GM18498 (cell line): ENCODE results near the gene EFCAB10.

Experiments used
- ATAC-seq: cut with Tn5 transposase; IDR thresholded peaks from one replicate; pipeline ENCODE4 v1.9.1; 2021; ENCODE audit warnings: mild to moderate bottlenecking, moderate library complexity; ENCODE audit not compliant: unreplicated experiment

The EFCAB10 gene, protein sequence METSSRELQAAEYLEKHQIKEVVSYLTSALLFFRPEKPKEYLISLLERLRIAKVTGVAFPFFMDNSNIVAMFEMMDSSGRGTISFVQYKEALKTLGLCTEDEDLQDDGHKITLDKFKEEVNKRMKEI

DNA sequence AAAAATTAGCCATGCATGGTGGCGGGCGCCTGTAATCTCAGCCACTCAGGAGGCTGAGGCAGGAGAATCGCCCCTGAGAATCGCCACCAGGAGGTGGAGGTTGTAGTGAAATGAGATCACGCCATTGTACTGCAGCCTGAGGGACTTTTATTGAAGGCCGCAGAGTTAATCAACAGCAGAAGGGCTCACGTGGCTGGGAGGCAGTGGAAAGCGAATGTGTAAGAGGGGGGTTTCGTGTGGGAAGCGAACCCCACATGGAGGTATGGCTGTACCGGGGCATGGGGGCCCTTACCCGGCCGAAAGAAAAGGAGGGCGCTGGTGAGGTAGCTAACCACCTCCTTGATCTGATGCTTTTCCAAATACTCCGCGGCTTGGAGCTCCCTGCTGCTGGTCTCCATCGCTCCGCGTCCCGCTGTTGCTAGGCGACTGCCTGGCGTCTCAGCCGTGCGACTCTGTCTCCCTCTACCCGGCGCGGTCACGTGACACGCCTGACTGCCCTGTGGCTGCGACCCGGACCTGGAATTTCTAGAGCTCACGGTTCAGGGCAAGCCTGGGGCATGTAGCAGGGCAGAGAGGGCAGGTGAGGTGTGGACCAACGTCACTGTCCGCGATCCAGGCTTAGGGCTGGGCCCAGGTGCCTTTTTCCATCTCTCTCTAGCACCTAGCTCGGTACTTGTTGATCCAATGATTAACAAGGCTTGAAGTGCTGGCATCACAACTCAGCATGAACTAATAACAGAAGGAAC is at the start of gene EFCAB10:
EFCAB10 (minus strand) TSS at position 428 of the 746 bp plus-strand sequence; CDS start at position 398, 30 bp downstream.
- ATAC-seq = peak; percentile 80

DNA sequence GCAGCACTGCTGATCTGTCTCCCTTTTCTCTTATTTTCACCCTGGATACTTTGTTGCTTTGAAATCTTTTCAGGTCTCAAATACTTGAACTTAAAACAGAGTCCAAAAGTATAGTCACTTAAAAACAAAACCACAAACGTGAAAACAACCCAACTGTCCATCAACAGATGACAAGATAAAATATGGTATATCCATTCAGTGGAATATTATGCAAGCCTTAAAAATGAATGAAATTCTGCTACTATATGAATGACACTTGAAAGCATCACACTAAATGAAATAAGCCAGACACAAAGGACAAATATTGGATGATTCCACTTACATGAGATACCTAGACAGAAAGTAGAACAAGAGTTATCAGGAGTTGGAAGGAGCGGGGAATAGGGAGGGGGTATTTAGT is 44.7 kb upstream of the EFCAB10 start:
- no peak for ATAC-seq

DNA sequence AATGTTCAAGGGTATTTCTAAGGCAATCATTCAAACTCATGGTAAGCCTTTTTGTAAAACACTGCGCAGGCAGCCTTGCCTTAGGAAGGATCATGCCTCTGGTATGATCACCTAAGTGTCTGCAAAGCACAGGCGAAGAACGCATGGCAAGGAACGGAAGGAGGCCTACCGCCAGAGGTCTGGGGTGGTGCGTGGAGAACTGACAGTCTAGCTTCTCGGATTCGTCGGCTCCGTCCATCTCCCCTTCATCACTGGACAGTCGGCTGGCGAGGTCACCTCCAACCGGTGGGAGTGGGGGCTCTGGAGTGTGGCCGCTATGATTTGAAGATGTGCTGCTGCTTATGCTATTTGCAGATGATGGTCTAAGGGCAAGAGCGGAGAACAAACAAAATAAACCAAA is 42.6 kb upstream of the EFCAB10 start:
- no peak for ATAC-seq

DNA sequence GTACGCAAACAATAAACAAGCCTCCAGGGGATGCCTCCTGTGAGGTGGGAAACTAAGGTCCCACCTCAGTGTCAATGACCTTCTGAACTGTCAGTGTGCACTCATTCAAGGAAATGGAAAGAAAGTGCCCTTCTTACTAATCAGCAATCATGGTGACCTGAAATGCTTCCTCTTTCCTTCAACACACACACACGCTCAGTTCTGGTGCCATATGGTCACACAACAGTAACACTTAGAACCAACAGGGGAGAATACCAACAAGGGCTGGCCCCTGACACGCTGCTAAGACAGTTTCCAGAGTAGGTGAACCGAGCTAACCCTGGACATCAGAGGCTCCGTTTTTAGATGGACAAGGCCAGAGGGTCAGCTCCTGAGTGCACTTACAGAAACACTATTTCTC is 42.1 kb upstream of the EFCAB10 start:
- ATAC-seq = no peak

DNA sequence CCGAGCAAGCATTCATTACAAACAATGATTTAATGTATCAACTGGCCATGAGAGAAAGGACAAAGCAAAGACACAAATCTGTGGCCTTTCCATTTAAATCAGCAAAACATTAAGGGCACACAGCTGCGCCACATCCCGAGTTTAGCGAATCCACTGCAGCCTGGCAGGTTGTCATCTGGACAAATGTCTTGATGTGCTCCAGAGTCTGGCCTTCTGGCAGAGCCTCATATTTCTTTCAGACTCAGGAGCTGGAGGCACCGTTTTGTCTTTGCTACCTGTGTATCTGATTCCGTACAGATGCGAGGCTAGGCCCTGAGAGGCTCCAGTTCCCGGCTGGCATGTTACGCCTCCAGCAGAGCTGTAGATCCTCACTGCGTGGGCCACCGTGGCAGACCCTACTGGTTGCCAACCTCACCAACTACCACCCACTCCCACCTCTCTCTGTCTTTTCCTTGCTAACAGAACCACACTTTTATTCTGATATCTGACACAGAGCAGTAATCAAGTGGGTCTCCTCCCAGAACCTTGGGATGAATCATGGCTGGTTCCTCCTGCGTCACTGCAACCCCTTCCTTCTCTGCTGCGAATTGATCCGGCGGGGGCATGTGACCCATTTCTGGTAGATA is 40.9 kb upstream of the EFCAB10 start:
- no peak for ATAC-seq

DNA sequence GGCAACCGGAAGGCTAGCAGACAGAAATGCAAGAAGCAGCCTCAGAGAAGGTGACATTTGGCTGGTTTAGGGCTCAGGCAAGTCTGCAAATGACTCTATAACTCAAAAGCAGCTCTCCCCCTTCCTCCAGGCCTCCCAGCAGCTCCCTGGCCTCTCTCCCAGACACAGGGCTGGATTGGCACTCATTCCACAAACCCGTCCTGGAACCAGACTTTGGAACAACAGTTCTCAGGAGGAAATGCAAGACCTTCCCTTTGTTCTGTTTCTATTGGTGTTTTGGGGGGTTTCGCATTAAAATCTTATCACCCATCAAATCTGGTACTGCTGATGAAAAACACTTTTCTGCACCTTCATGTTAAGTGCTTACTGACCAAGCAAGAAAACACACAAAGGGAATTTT is 40.3 kb upstream of the EFCAB10 start:
- ATAC-seq = no peak

DNA sequence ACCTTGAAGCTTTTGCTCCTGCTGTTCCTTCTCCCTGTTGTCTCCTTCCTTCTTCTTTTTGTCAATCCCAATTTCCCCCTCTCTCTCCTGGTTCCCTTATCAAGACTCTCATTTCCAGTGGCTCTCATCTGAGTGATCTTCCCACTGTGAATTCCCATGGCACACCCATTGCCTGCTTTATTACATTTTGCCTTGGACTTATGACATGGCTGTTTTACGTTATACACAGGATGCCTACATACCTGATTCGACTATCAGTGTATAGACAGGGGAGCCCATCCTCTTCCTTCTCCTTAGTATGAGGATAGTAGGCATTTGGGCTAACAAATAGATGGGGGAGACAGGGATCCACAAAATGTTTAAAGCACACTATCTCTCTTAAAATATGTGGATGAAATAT is 39.9 kb upstream of the EFCAB10 start:
- ATAC-seq = no peak

DNA sequence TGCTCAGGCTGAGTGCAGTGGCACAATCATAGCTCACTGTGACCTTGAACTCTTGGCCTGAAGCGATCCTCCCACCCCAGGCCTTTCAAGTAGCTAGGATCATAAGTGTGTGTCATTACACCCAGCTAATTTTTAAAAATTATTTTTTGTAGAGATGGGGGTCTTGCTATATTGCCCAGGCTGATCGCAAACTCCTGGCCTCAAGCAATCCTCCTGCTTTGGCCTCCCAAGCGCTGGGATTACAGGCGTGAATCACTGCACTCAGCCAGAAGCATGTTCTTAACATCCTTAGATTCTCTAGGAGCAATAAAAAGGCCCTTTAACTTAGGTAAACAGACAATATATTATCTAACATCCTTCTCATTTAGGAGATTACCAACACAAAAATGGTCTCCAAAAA is 38.3 kb upstream of the EFCAB10 start:
- ATAC-seq = no peak

DNA sequence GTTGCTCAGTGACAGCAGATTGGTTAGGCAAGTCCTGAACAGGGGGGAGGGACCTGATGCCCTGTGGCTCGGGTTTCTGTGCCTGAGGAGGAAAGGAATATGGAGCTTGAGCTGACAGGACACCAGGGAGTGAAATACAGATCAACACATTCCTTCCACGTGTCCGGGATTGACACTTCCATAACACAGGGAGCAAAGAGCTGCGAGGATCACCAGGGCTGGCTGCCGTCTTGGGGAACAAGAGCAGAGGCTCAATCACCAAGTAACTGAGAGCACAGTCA is 36.7 kb upstream of the EFCAB10 start:
- ATAC-seq = no peak

DNA sequence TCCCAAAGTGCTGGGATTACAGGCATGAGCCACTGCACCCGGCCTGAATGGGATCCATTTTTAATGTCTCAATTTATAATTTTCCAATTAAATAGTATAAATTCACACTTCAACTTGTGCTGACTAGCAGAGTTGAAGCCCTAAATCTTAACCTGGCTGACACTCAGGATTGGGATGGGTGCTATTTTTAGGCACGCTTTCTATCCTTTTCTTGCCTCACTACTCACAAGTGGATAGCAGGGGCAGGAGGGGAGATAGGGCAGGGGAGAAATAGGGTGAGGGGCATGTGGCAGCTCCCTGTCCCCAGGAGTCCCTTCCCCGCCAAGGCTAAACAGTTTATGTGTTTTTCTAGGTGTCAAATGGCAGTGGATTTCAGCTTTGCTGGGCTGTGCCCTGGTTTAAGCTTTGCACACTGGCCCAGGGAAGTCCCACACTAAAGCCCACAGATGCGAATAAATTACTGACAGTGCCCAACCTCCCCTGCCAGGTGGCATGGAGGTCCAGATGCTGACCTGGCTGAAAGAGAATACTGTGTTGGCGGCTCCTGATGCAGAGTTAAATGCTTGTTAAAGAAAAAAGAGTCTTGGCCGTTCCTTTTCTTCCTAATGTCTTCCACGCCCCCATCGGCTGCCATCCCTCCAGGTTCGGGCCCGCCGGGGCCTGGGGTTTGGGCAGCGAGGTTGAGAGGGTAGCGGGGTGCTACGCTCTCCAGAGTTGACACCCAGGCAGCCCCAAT is 36.2 kb upstream of the EFCAB10 start:
- no peak for ATAC-seq

DNA sequence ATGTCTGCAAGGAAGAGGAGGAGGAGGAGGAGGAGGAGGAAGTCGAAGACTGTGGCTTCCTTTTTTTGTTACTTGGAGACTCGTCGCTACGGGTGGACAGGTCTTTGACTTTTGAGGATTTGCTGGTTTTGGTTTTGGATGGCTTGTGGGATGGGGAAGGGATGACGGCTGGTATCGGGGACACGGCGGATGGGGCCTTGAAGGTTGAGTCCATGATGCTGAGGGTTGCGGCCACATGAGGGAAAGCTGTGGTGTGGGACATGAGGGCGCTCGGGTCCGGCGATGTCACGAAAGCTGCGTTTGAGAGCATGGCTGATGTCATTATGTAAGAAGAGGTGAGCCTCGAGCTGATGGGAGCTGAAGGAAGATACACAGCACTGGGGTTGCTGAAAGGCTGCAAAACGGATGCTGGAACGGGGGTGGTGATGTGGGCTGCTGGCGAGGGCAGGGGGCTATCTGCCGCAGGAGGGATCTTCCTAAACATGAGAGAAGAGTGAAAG is 33.1 kb upstream of the EFCAB10 start:
- no peak for ATAC-seq

DNA sequence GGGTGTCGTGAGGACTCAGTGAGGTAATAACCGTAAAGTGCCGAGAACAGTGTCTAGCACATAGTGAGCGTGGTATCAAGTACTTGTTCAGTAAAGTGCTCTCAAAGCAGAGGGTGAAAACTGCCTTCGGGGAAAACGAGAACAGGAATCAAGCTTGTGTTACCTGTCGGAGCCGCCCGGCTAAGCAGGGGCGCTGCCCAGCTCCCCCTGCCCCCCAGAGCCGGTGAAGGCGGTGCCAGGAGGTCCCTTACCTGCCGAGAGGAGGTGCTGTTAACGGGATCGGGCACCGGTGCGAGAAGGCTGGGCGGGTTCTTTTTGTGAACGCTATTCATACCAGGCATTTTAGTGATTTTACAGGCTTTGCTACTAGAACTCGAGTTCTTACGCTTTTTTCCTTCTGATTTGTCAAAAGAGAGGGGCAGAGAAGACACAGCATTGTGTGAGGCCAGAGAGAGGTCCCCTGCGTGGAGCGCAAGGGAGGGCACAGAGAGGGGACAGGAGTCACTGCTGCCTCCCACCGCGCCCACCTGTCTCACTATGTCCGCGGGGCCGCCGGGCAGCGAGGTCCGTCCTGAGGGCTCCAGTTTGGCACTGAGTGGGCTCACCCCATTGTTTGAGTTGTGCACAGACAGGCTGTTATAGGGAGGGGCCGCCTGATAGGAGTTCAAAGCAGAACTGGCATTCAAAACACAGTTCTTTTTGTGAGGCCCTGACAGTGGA is 32.5 kb upstream of the EFCAB10 start:
- ATAC-seq = no peak

DNA sequence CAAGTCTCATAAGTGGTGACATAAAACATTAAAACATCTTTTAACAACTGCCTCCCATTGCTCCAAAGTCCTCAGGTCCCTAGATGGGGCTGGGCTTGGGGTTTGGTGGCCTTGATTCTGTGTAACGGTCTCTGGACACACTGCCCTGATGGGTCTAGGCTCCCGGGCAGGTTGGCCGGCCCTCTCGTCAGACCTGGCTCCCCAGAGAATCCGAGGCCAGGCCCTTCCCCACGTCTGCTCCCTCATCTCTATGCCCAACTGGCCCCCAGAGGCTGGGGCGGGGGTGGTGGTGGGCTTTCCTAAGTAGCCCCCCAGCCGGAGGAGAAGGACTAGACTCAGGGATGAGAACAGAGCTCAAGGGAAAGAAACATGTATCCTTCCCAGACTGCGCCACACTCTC is 31.5 kb upstream of the EFCAB10 start:
- ATAC-seq = no peak

DNA sequence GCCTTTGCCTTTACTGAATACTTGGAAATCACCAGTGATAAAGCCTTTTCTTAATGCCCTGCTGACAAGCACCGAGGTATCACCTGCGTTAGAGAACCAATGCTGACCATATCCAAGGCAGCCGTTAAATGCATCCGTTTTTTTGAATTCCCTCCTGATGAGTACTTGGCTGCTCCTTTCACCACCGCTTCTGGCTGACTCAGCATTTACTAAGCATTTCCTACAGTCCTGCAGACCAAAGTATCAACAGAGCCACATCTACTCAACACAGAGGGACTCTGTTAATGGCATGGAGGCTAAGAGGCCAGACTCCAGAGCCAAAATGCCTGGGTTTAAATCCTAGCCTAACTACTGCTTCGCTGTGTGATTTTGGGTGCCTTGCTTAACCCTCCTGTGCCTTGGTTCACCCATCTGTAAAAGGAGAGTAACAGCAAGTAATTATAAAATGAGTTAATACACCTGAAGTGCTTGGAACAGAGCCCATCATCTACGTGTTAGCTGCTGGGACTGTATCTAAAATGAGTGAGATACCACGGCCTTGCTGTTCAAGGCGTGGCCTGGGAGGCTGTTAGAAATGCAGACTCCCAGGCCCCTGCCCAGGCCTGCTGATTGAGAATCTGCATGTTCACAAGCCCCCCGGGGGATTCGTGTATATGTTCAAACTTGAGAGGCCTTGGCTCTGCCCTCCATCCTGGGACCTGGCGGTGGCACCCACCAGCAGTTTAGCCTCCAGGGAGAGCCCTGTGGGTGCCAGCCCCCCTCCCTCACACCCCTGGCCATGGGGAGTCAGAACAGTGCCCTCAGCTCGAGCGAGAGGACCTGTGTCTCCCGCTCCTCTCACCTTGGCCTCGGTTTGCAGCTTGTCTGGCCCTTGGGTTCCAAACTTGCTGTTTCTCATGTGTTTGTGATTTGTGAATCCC is 30.8 kb upstream of the EFCAB10 start:
- no peak for ATAC-seq

DNA sequence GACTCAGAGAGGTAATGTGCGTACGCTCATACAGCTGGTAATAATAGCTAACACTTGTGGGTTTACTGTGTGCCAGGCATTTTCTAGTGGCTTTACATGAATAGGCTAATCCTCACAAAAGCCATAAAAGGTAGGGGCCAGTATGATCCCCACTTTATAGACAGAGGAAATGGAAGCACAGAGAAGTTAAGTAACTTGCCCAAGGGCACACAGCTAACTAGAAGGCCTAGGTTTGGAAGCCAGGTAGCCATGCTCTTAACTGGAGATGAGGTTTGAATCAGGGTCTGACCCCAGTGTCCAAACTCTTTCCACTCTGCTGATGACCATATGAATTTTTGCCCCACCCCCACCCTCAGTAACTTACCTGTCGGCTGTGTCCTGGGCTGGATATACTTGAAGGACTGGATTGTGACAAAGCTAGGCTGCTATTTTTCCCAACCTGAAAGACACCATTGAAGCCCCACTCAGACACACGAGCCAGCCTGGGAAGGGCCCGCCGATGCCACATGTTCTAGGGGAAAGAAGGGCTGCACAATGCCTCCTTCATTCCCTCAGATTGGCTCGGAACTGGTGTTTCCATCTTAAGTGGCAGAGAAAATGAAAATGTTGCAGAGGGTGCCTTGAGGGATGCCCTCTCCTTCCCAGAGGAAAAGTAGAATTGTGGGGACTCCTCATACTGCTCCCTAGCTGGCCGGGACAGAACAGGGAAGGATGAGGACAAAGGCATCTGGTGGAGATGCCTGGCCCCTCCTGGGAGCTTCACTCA is 29.1 kb upstream of the EFCAB10 start:
- no peak for ATAC-seq

DNA sequence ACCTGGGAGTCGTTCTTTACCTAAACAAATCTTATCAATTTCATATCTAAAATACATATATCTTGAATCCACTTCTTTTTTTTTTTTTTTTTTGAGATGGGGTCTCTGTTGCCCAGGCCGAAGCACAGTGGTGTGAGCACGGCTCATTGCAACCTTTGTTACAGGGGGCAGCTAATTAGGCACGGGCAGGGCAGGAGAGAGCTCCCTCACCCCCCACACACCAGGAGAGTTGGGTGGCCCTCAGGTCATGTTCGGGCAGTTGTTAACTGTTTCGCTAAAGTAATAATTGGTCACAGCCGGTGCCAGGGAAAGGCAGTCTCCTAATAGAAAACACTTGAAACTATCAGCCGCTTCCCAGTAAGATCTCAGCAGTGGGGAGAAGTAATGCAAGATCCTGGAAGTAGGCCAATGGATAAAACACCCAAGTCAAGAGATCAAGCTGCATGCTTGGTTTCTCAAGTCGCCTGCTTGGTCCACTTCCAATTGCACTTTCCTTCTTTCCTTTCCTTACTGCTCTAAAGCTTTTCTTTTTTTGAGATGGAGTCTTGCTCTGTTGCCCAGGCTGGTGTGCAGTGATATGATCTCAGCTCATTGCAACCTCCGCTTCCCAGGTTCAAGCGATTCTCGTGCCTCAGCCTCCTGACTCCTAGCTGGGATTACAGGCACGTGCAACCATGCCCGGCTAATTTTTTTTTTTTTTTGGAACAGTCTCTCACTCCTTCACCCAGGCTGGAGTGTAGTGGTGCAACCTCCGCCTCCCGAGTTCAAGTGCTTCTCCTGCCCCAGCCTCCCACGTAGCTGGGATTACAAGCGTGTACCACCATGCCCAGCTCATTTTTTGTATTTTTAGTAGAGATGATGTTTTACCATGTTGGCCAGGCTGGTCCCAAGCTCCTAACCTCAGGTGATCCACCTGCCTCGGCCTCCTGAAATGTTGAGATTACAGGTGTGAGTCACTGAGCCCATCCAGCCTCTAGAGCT is 21.3 kb upstream of the EFCAB10 start:
- ATAC-seq = no peak

DNA sequence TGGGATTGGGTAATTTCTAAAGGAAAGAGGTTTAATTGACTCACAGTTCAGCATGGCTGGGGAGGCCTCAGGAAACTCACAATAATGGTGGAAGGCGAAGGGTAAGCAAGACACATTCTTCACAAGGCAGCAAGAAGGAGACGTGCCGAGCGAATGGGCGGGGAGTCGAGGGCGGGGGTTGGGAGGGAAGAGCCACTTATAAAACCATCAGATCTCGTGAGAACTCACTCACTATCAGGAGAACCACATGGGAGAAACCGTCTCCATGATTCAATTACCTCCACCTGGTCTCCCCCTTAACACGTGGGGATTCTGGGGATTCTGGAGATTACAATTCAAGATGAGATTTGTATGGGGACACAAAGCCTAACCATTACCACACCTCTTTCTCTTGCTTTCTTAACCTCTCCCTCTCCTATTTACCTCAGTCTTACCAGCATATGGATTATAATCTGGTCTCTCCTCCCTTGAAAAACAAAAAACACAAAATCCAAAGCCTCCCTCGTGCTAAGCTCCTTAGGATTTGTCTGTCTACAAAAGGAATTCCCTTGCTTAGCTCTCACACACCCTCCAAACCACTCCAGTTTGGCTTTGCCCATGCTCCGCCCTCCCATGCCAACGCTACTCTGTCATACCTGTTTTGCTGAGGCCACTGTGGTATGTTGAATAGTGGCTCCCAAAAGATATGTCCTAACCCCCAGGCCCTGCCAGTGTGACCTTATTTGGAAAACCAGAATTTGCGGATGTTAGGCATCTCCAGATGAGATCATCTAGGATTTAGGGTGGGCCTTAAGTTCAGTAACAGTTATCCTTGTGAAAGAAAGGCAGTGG is 19.6 kb upstream of the EFCAB10 start:
- ATAC-seq = no peak
